ENCODE results near the gene TMC2.

The TMC2 gene

GRCh38 chr20:2527762-2528161 is 8.6 kb upstream of the TMC2 start:
- no peak for DNase-seq

- DNase-seq = no peak
Measured at GRCh38 chr20:2528671-2529271, 7.6 kb upstream of the TMC2 start.

DNA sequence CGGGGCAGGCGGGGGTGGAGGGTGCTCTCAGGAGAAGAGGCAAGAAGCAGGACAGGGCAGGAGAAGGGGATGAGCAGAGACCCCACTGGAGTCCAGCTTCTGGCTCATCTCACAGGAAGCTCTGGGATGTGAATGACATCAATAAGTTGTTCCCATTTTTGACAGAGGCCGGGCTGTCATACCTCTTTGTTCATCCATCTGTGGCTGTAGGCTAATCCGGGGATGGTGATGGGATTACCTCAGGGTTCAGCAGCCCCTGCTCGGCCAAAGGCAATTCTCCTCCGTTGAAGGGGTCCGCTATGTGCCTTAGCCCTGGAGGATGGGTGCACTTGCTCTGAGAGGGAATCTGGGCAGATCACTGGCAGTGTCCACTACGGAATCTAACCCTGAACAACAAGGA is 3.3 kb upstream of the TMC2 start:
- DNase-seq = no peak

DNA sequence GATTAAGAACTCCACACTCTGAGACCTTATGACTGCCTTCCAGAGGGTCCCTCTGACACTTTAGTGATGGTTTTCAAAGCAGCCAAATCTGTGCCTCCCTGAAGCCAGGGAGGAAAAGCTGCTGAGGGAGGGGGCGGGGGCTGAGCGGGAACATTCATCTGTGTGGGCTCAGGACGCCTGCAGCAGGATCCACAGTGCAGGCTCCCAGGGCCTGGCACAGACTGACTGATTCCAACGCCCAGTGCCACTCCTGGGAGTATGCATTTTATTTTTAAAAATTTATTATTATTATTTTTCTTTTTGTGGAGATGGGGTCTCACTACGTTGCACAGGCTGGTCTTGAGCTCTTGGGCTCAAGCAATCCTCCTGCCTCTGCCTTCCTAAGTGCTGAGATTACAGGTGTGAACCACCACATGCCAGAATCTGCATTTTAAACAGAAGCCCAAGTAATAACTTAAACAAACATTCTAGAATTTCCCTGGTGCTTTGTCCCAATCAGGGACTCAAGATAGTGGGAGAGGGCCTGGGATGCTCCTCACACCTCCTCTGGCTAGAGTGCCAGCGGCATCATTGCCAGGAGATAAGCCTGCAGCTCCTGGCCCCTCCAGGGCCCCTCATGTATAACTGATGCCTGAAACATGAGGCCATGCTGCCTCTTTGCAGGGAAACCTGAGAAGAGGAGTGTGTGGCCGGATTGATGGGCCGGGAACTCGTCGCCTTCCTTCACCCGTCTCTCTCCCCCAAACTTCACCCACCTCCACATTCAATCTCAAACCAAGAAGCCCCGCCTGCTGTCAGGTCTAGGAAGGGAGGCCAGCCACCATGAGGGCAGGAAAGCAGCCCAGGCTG is 438 bp upstream of the TMC2 start:
- no peak for DNase-seq

DNA sequence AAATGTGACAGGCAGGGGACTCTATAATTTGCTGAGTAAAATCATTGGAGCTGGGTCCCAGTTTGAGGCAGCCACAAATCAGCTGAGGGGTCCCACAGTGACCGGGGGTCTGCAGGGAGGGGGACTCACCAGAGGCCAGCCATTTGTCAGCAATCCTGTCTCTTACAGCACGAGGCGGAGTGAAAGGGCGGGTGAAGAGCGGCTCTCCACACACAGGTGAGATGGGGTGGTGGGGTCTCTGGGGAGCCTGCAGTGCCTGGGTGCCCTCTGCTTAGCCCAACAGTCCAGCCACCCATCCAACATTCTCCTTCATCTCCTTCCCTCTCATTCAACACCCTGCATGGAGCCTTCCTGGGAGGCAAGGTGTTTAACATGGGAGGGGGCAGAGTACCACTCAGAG is 728 bp downstream of the TMC2 start:
- no peak for DNase-seq

GRCh38 chr20:2538356-2538755 is 2.0 kb downstream of the TMC2 start:
- DNase-seq = no peak

DNA sequence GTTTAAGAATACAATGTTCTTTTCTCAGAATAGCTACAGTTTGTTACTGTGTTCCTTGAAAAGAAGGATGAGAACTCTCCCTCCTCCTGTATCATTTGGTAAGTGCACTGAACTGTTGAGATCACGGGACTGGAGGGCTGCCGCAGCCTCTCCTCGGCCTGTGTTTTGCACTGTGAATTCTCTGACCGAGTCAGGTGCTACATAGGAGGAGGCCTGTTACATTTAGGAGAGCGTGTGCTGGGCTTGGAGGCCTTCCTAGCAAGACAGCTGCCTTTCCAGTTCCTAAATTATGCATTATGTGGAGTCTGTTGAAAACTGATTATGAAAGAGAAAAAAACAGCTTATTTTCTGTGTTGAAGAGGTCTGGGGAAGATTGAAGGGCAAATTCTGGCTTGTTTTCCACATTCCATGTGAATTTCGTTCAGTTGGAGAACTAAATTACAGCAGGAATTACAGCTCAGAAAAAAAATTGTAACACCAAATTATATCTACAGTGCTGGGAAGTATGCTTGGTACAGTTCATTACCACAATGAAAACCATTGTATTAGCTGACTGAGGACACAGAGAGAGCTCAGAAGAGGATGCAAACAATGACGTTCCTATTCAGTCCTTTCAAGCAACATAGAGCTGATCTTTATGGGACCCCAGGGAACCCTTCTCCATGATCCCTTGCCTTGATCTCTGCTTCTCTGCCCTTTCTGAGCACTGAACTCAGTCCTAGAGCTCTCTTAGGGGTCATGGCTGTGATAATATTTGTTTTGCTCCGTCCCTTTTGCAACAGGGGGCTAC is 2.8 kb downstream of the TMC2 start:
- no peak for DNase-seq

GRCh38 chr20:2541940-2542339 is 5.6 kb downstream of the TMC2 start:
- DNase-seq = no peak

GRCh38 chr20:2542361-2542760 is 6.0 kb downstream of the TMC2 start:
- DNase-seq = no peak

- no peak for DNase-seq
Measured at GRCh38 chr20:2544211-2544610, 7.8 kb downstream of the TMC2 start.

GRCh38 chr20:2545594-2545993 is 9.2 kb downstream of the TMC2 start:
- no peak for DNase-seq

GRCh38 chr20:2557873-2558580 is 21.7 kb downstream of the TMC2 start:
- no peak for DNase-seq

DNA sequence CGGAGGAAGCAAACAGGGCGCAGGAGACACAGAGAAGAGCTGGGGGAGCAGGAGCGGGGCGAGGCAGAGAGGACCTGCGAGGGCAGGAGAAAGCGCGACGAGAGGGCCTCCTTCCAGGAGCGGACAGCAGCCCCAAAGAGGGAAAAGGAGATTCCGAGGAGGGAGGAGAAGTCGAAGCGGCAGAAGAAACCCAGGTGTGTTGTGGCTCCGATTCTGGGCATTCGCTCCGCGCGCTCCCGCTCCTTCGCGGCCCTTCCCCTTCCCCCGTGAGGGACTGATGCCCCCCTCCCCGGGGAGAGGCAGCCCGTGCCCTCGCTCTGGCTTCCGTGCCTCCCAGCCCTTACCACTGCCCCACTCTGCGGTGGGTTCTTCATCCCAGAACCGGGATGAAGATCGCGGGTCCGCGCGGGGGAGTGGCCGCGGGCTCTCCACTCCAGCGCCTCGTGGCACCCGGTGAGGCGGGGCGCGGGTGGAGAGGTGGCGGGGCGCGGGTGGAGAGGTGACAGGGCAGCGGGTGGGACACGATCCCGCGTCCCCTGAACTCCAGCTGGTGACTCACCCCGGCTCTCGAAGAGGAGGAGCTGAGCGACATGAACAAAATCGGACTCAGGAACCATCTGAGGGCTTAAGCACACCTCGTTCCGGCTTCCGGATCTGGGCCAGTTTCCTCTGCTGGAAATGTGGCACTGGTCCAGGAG is 22.4 kb downstream of the TMC2 start:
- no peak for DNase-seq

DNA sequence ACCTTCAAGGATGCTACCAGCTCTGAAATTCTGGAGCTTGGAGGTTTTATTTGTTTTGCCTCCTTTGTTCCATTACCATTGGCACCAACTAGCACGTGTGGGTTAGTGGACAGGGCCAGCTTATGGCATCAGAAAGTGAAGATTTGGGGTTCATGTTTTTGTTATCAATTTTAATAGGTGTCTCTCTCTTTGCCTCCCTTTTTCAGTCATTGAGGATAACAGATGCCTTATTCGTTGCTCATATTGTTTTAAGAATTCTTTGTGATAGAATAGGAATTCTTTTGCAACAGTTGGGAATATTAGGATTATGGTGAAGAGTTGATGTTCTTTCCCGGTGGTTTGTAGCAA is 22.9 kb downstream of the TMC2 start:
- DNase-seq = no peak

DNA sequence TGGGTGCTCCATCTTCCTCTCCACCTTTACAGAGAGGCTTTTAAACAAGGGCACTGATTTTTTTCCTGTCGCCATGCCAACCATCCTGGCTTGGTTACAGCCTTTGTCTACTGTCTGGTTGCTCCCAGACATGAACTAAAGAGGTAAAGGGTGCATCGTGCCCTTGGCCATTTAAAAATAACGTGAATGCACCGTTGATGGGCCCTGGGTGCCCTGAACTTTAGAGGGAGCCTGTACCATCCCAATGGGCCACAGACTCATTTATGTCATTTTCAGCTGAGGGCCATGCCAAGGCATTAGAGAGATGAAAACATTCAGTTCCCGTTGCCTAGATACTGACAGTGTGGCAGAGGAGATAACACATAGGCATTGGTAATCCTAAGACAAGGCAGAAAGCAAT is 23.3 kb downstream of the TMC2 start:
- DNase-seq = peak; percentile 63

- DNase-seq = no peak
Measured at GRCh38 chr20:2563116-2563515, 26.7 kb downstream of the TMC2 start.

DNA sequence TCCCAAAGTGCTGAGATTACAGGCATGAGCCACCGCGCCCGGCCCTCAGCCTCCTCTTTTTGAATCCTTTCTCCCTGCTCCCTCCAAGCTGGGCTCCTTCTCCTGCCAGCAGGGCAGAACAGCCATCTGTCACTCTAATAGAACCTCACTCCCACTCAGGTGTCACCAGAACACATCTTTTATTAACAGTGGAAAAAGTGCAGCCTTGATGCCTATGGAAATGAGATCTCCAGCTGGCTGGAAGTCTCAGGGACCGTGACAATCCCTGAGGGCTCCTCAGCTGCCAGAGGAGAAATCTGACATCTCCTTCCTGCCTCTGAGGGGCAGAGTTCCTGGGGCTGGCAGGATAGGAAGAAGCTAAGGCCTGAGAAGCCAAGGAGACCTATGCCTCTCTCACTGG is 28.0 kb downstream of the TMC2 start:
- DNase-seq = no peak

DNA sequence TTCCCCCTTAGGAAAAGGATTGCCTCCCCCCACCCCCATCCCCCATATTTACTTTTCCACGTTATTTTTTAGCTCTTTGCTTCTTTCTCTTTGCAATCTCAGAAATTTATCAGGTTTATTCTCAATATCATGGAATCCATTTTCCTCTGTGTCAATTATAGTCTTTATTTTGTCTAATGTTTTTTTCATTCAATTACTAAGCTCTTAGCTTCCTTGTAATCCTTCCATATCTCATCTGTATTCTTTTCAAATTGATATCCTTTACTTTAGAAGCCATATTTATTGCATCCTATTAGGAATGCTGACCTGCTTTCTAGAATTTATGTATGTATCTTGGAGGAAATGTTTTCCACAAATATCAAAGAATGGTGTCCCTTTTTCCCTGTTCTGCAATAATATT is 39.3 kb downstream of the TMC2 start:
- DNase-seq = no peak

DNA sequence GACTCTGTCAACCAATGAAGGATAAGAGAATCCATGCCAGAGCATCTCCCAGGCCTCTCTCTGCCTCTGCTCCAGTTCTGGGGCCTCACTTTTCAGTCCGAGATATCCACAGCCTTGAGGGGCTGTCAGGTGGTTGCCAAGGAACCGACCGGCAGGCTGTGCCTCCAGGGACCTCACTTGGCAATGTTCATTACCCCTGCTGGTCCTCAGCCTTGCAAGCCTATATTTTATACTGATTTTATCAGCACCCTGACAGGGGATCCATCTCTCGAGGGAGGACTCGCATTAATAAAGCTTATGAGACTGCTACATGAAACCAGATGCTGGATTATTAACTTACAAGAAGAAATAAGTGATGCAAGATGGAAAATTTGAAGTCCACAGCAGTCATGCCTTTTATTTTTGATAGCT is 39.9 kb downstream of the TMC2 start:
- no peak for DNase-seq

- DNase-seq = peak; percentile 83
Measured at GRCh38 chr20:2578475-2579192, 42.3 kb downstream of the TMC2 start.

DNA sequence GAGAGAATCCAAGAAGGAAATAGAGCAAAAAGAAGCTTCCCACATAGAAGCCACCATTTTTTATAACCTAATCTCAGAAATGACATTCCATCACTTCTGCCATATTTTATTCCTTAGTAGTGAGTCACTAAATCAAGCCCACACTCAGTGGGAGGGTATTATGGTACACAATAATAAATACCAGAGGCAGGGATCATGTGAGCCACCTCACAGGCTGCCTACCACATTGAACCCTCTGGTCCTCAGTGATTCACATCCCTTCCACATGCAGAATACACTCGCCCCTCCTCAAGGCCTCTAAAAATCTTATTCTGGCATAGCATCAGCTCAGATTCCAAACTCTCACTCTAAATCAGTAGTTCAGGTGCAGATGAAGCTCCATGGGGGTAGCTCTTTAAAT is 49.4 kb downstream of the TMC2 start:
- DNase-seq = no peak

GRCh38 chr20:2593756-2594155 is 57.4 kb downstream of the TMC2 start:
- no peak for DNase-seq
